Activated T-cell treated with anti-CD3 and anti-CD28 coated beads for 1 hour (primary cell): ENCODE measurements around the gene LOC128125822.
A peak's percentile ranks its signal among the peaks of the same experiment; 100 is the strongest.

Source experiments
- DNase-seq: peaks from one replicate; pipeline ENCODE4 v3.0.0-alpha.2; 2020; ENCODE audit warnings: low read depth

Gene LOC128125822

DNA sequence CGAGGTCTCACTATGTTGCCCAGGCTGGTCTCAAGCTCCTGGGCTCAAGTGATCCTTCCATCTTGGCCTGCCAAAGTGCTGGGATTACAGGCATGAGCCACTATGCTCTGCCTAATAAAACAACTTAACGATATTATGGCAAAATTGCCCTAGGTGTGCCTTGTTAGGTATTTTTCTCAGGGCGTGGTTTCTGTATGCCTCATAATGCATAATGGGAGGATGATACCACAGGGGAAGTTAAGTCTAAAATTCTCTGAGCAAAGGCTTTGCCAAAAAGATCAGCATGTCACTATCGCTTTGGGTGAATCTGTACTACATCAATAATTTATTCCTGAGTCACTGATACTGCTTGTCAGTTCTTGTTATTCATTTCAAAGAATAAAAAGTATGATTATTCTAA, 15.9 kb upstream of the LOC128125822 start:
- DNase-seq: no peak

DNA sequence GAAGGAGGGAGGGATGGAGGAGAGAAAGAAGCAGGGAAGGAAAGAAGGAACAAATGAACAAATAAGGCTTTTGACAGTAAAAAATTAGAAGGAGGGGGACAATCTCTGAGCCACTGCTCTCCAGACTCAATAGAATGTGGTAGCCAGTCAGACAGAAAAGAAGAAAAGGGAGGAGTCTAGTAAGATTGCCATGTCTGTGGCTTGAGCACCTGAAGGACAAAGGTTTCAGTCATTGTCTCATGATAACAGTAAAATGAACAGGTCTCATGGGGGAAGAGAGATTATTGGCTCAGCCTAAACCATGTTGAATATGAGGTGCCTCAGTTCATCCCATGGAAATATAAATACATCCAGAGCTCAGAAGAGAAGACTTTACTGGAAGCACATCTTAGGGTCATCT, 14.0 kb upstream of the LOC128125822 start:
- no peak for DNase-seq

DNA sequence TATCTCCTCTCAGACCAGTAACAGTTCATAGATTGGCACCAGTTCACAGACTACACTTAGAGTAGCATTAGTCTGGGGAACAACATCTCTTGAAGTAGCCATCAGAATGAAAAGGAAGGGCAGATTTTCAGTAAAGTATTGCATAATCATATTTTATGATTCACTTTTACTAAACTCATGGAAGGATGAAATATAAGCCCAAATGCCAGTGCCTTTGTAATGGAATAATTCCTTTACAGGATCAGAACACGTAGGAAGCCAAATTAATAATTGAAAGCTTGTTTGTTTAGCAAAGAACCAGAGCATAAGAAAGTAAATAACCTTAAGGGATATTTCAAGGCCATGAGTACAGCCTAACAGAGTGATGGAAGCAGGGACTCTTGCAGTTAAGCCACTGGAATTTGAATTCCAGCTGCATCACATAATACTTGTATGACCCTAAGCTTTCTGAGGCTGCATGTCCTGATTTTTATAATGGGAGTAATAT, 11.4 kb upstream of the LOC128125822 start:
- DNase-seq: no peak

DNA sequence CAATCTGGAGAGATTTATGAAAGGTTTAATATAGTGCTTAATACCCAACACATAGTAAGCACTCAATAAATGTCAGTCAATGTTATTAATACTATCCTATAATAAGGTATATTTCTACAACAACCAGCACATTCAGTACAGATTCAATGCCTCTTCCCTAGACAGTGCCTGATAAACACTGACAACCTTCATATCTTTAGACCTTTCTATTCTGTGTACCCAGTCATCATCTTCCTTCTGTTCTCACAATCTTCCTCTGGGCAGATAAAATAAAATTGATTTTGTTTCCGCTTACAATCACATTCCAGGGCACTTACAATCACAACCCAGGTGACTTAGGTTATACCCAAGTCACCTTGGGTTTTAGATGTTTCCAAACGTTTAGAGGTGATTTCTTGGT, 11.0 kb upstream of the LOC128125822 start:
- no peak for DNase-seq

DNA sequence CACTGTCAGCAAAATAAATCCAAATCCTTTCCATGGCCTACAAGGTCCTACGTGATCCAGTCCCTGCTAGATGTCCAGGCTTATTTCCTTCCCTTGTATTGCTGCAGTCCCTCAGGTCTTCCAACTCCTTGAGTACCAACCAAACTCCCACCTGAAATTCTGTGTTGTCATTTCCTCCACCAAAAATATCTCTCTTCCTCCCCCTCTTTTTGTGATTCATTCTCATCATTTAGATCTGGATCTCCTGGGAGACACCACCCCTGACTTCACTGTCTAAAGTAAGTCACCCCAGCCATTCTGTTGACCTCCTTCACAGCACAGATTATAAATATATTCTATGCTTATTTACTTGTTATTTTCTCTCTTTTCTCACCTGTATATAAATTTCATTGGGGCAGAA, 9.0 kb upstream of the LOC128125822 start:
- no peak for DNase-seq

DNA sequence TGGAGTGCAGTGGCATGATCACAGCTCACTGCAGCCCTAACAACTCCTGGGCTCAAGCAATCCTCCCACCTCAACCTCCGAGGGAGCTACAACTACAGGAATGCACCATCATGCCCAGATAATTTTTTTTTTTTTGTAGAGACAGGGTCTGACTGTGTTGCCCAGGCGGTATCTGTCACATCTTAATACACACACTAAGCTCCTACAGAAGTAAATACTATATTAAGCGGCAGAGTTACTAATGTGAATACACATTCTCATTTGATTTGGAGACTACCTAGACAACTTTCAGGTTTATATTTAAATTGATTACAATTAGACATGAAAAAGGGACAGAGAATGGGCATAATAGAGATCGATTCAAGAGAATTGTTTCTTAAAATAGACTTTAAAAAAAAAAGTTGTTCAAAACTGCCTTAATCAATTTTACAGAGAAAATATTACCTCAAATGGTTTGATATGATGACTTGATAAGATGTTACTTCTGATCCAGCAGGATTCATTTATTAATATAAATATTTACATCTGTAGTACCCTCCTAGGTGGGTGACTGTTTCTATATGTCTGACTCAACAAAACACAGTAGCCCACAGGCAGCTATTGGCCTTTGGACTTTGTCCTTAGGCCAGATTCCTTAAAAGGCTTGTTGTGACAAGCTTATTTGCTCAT, 7.1 kb upstream of the LOC128125822 start:
- DNase-seq: no peak

DNA sequence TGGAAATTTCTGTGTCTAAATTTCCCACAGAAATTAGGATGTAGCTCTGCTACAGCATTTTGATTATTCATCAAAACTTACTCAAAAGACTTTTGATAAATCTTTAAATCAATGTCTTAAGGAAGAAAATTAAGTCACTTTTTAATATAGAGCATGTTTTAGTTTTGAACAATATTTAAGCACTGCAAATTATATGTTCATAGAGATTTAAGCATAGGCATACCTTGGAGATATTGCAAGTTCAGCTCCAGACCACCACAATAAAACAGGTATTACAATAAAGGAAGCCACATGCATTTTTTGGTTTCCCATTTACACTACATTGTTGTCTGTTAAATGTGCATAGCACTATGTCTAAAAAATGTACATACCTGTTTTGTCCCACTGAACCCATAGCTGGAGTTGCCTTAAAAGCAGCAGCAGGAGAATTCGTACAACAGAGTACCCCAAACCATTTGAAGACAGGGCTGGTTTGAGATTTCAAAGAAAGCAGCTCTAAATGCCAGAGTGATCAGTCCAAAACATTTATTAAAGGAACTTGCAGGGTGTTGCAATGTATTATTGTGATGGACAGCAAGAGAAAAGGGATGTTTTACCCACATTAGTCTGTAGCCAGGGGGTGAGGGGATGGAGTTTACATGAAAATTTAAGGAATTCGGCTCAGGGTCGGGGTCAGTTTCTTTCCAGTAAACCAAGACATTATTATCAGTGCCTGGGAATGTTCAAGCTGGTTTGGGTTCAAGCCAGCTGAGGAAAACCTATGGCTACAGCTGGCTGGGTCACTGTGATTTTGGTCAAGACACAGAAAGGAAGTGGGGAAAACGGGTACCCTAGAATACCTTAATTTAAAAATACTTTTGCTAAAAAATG, 6.3 kb upstream of the LOC128125822 start:
- DNase-seq: no peak

DNA sequence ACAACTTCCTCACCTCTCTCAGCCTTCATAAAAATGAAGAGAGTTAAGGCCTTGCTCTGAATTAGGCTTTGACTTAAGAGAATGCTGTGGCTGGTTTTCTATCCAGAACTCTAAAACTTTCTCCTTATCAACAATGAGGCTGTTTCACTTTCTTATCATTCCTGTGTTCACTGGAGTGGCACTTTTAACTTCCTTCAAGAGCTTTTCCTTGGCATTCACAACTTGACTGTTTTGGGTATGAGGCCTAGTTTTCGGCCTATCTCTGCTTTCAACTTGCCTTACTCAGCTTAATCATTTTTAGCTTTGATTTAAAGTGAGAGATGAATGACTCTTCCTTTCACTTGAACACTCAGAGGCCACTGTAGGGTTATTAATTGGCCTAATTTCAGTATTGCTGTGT, 4.3 kb upstream of the LOC128125822 start:
- DNase-seq: no peak

DNA sequence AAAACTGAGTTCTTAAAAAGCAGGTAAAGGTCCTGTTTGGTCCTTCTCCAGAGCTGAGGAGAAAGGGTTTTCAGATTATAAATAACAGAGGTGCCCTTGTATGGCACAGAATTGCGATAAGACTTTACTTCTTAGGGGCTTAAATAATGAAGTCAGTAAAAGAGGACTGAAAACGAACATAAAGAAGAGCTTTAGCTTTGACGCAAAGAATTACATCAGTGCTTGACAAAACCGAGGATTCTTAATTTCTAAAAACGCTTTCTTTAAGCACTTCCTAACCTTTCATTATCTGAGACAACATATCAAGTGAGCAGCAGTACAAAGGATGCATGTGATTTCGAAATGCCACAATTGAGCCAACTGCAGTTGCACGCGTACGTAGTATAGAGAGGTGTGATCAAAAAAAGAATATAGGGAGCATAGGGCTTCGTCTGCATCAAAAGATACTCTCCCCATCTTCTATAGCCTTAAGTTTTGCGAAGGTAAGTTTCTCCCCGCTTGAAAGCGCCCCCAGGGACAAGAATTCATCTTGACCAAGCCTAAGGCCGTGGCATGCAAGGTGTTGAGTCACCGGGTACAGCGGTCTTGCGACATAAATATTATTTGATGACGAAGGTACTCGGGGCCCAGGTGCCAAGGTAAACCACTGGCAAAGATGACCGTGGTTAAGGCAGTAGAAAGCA, 778 bp upstream of the LOC128125822 start:
- DNase-seq: no peak

DNA sequence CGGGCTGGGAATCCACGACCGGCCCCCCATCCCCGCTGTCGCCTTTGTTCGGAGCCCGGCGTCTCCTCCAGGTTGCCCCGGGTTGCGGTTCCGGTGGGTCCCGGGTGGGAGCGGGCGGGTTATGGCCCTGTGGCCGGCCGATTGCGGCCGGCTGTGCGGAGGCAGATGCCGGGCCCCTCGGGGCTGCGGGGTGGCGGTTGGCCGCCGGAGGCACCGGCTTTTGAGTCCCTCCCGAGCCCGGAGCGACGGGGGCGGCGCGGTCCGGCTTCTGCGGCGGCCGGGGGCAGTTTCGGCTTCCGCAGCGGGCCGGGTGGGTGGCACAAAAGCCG, 431 bp downstream of the LOC128125822 start:
- no peak for DNase-seq

DNA sequence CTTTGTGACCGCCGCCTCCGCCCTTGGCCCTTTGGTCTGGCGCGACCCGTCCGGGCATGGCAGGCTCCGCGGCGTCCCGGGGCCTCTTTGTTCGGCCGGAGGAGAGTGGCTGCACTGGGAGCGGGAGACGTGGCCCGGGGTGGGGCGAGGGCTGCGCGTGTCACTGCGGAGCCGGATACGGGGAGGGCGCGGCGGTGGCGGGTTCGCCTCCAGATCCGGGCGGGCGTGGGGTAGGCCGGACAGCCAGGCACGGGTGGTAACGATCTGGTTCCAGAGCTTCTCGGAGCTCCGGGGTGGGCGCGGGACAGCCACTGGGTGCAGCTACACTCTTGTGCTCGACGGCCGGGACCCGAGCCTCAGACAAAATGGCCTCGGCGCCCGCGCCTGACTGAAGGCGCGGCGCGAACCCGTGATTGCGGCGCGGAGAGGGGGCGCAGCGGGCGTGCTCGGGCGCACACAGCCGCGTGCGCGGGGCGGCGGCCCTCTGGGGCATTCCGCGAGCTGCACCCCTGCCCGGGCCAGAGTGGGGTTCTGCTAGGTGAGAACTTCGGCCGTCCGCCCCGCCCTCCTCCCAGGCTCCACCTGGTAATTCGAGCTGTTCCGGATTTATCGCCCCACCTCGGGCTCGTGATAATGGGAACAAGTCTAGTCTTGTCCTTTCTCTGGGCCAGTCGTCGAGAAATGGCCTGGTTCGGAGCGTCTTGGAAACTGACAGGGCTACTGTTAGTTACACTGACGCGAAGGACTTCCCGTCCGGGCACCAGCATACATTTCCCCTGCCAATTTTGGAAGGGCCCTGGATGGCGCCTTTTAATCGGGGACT, 1.0 kb downstream of the LOC128125822 start:
- peak; percentile 46 for DNase-seq

DNA sequence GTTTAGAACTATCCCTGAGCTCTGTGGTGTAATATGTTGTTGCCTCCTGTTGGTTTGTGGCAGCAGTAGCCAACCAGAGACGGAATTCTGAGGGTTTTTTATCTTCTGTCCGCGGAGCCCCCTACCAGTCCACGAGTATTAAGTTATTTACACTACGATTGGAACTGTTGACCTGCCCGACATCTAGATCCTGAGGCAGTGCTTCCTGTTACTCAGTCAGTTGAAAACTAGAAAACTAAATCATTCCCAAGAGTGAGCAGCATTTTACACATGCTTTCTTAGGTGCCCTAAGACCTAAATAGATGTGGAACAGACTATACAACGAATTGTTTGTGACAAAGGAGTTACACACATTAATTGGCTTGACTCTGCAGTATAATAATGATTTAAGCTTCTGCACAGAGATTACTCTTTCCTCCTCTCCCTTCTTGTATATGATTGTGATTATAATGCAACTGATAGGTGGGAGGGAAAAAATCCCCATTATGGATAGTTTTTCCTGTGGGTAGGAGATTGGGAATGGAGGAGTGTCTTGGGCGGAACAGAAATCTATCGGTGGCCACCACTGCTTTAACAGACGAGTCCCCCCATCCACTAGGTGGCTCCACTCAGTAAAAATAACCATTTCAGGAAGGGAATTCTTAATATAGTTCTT, 1.7 kb downstream of the LOC128125822 start:
- DNase-seq: peak; percentile 14

DNA sequence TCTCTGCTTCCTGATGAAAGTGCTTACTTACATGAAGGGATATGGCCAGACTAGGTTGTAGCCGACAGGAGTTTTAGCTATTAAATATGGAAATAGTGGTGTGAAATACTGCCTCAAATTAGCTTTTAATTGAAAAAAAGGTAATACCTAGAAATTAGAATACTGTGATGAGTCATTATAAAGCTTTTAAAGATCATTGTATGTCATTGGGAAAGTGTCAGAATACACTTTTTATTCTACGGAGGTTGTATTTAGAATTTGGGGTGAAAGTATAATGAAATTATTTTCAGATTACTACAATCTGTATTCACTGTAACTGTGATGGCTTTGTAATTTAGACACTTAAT, 2.2 kb downstream of the LOC128125822 start:
- no peak for DNase-seq

DNA sequence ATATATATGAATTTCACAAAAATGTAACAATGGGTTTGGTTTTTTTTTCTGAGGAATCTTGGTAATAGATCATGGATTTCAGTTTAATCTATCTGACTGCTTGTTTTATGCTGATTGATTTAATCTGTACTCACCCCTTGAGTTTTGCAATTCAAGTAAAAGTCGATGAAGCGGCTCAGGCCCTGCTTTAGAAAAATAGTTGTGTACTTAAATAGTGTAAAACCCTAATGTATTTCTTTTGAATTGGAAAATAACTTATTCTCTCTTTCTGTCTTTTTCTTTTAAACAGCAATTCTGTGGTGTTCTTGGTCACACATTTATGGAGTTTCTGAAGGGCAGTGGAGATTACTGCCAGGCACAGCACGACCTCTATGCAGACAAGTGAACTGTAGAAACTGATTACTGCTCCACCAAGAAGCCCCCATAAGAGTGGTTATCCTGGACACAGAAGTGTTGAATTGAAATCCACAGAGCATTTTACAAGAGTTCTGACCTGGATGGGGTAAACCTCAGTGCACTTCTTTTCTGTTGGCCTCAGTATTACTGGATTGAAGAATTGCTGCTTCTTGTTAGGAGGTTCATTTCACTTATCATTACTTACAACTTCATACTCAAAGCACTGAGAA, 4.0 kb downstream of the LOC128125822 start:
- DNase-seq: no peak

DNA sequence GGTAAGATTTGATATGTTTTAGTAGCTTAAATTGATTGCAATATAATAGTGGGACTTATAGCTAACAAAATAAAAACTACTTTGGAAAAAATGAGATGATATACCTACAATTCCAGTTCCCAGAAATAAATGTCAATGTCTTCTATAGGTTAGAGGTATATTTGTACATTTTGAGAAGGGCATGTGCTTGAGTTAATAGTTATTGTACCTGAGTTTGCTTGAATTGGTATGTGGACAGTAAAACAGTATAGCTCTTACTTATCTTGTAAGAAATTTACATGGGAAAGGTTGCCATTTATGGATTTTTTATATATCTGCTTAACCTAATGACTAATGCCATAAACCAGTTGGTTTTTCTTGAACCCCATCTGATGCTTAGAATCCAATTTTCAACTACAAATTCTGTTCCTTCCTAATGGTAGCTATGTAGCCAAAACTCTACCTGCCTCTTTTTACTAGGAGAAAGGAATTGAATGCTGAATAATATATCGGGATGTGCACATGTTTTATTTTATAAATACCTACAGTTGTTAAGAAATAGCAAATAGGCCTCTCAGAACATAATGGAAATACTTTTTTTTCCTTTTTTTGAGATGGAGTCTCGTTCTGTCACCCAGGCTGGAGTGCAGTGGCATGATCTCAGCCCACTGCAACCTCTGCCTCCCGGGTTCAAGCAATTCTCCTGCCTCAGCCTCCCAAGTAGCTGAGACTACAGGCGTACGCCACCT, 4.9 kb downstream of the LOC128125822 start:
- DNase-seq: no peak

DNA sequence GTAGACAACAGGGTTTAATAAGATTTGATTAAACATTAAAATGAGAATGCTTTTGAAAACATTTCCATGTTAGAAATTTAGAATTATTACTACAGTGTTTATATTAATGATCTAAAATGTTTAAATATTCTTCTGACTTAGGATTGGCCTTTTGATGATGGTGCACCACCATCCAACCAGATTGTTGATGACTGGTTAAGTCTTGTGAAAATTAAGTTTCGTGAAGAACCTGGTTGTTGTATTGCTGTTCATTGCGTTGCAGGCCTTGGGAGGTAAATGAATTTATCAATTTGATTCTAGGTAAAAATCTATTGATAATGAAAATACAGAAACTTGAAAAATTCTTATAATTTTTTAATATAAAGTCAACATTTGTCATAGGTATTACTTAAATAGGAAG, 6.5 kb downstream of the LOC128125822 start:
- no peak for DNase-seq

DNA sequence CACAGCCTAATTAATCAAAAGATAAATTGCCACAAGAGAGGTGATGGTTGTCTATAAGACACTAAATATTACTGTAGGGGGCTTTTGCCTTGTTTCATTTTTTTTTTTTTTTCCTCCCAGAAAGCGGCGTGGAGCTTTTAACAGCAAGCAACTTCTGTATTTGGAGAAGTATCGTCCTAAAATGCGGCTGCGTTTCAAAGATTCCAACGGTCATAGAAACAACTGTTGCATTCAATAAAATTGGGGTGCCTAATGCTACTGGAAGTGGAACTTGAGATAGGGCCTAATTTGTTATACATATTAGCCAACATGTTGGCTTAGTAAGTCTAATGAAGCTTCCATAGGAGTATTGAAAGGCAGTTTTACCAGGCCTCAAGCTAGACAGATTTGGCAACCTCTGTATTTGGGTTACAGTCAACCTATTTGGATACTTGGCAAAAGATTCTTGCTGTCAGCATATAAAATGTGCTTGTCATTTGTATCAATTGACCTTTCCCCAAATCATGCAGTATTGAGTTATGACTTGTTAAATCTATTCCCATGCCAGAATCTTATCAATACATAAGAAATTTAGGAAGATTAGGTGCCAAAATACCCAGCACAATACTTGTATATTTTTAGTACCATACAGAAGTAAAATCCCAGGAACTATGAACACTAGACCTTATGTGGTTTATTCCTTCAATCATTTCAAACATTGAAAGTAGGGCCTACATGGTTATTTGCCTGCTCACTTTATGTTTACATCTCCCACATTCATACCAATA, 7.8 kb downstream of the LOC128125822 start:
- no peak for DNase-seq

DNA sequence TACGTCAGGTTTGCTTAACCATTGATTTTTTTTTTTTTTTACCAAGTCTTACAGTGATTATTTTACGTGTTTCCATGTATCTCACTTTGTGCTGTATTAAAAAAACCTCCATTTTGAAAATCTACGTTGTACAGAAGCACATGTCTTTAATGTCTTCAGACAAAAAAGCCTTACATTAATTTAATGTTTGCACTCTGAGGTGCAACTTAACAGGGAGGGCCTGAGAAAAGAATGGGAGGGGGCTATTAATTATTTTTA, 8.4 kb downstream of the LOC128125822 start:
- DNase-seq: no peak

DNA sequence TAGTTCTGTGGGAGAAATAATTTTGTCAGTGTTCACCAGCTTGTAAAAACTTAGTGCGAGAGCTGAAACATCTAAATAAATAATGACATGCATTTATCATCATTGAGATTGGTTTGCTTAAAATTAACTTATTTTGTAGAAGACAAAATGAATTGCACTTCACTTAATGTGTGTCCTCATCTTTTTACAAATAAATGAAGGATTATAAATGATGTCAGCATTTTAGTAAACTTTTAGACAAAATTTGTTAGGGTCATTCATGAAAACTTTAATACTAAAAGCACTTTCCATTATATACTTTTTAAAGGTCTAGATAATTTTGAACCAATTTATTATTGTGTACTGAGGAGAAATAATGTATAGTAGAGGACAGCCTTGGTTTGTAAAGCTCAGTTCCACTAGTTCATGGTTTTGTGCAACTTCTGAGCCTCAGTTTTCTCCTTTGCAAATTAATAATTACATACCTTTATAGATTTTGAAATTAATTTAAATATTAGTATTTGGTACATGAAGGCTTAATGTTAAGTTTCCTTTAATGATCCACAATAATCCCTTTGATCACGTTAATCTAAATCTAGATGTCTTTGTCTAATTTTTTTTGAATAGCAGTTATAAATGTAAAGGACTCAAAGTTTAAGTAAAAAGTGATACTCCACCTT, 9.2 kb downstream of the LOC128125822 start:
- no peak for DNase-seq
